NB4 (cell line): ENCODE data around the gene STK10.

Experiments
- CTCF ChIP-seq: IDR thresholded peaks from one replicate; pipeline ENCODE4 v1.5.1; 2012; ENCODE audit warnings: low read depth, low read length
- MAX ChIP-seq: IDR thresholded peaks from 2 replicates; pipeline ENCODE4 v1.6.1; 2011; ENCODE audit warnings: low read depth, low read length
- POLR2A ChIP-seq: IDR thresholded peaks from 2 replicates; pipeline ENCODE4 v1.6.1; 2011; ENCODE audit warnings: mild to moderate bottlenecking; ENCODE audit not compliant: insufficient read length; ENCODE audit errors: extremely low read depth

DNA sequence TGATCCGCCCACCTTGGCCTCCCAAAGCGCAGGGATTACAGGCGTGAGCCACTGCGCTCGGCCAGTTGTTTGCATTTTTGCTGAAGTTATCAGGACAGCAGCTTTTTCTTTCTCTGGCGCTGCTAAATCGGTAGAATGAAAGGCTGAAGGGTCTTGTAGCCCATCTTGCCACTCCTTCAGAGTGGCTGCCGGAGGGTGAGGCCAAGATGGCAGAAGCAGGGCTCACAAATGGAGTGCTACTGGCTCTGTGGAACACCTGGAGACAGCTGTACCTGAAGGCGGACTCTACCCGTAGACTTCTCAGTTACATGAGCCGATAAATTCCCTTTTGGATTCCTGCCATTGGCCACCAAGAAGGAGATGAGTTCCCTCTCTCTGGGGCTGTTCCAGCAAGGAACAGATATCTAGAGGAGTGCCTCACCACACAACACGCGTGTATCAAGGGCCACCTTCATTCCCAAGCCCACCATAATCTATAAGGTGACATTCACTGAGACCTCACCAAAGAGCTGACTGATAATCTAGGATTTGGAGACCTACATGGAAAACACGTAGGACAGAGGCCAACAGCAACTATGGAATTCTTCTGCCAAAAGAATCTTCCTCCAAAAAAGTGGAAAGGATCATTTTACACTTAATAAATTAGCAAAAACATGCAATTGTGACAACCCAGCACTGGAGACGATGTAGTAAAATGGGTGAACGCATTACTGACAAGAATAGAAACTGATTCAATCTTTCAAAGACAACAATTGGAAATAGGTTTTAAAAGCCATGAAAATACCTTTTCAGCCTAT, 21.8 kb downstream of the STK10 start:
- TF ChIP-seq CTCF (no peak), POLR2A (no peak), MAX (no peak)
